Subcutaneous adipose tissue (tissue), 4 donors: Measurements from ENCODE around the gene OPRD1. TPM values are rescaled to one million over a fixed set of nuclear protein-coding genes. Genes with fewer than 3 reads are reported as not detected.

Source experiments
- small RNA-seq: library from RNA; depleted of rRNA; stranded (forward); fragments of <200 nt; gene quantifications from one replicate; pipeline ENCODE3, GENCODE V24; 2016
- total RNA-seq, 4 donors: library from RNA; depleted of rRNA; stranded (reverse); fragments of >200 nt; gene quantifications; one replicate each; pipeline ENCODE4 v1.1.0, GENCODE V29; 2016
- TF ChIP-seq, protein P1 (sequence below): fragments of 450-650 bp; IDR thresholded peaks from one replicate; pipeline ENCODE4 v1.5.1; 2016; ENCODE audit warnings: low read depth, mild to moderate bottlenecking, control low read depth, antibody characterized with exemption, moderate library complexity

The OPRD1 gene
- total RNA-seq, 4 donors from 2014 or later: not detected

GRCh38 chr1:28914228-28915030 is 102.5 kb downstream of the OPRD1 start, which contains the start of gene EPB41:
TSS of gene EPB41 (plus strand) at chr1:28914569. CDS start at chr1:28987438, 72,869 bp downstream.
- TF ChIP-seq, protein P1, sequence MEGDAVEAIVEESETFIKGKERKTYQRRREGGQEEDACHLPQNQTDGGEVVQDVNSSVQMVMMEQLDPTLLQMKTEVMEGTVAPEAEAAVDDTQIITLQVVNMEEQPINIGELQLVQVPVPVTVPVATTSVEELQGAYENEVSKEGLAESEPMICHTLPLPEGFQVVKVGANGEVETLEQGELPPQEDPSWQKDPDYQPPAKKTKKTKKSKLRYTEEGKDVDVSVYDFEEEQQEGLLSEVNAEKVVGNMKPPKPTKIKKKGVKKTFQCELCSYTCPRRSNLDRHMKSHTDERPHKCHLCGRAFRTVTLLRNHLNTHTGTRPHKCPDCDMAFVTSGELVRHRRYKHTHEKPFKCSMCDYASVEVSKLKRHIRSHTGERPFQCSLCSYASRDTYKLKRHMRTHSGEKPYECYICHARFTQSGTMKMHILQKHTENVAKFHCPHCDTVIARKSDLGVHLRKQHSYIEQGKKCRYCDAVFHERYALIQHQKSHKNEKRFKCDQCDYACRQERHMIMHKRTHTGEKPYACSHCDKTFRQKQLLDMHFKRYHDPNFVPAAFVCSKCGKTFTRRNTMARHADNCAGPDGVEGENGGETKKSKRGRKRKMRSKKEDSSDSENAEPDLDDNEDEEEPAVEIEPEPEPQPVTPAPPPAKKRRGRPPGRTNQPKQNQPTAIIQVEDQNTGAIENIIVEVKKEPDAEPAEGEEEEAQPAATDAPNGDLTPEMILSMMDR: no peak

- TF ChIP-seq, protein P1: no peak
These were observed 103.3 kb downstream of the OPRD1 start for GRCh38 chr1:28915031-28915895.

GRCh38 chr1:28917757-28918118 is 105.8 kb downstream of the OPRD1 start:
- TF ChIP-seq, protein P1: no peak

Small RNAs within 50 kb of the gene (small RNA-seq; reads per million reads assigned to genes)
- gene RF00019: 0.49 reads per million

Other genes with a start within 250 kb of the OPRD1 start
- gene RAB42, start 219.9 kb upstream of the OPRD1 start, total RNA-seq: 10 to 100 TPM in 2 of 4 donors, 1 to 10 TPM in 2; 1.1 to 57.5 (median 10.0) TPM
- 10 to 100 TPM; 18.3 to 27.1 (median 23.3) TPM for gene TAF12, start 169.1 kb upstream of the OPRD1 start, total RNA-seq
- not detected for gene RNU11, start 163.6 kb upstream of the OPRD1 start, total RNA-seq
- gene GMEB1, start 143.4 kb upstream of the OPRD1 start, total RNA-seq: 10 to 100 TPM in 1 of 4 donors, 1 to 10 TPM in 3; 6.6 to 13.6 (median 7.4) TPM
- 10 to 100 TPM; 40.3 to 56.9 (median 45.2) TPM for gene YTHDF2, start 75.2 kb upstream of the OPRD1 start, total RNA-seq
- 10 to 100 TPM; 30.8 to 66.1 (median 43.0) TPM for gene EPB41, start 102.4 kb downstream of the OPRD1 start, total RNA-seq